T-helper 1 cell treated with Interleukin-12 subunit alpha and Interleukin-12 subunit beta and Interleukin-4 antibody, amounts not matched to agents 30 ng/mL and 1 ng/mL, for 36 hours (primary cell): ENCODE results near the gene CCDC170. TPM values are rescaled to one million over a fixed set of nuclear protein-coding genes. Genes with fewer than 3 reads are reported as not detected.

Experiments
- intact Hi-C: fragments of 100-400 bp; cut with micrococcal nuclease; formaldehyde crosslinking; loops from one replicate; pipeline ENCODE4 v1.15.1; 2024
- total RNA-seq: library from RNA; stranded (reverse); gene quantifications from 2 replicates; pipeline ENCODE4 v1.2.3, GENCODE V29; 2022

The CCDC170 gene
- total RNA-seq, 1 donor from 2014 or later = not detected

DNA sequence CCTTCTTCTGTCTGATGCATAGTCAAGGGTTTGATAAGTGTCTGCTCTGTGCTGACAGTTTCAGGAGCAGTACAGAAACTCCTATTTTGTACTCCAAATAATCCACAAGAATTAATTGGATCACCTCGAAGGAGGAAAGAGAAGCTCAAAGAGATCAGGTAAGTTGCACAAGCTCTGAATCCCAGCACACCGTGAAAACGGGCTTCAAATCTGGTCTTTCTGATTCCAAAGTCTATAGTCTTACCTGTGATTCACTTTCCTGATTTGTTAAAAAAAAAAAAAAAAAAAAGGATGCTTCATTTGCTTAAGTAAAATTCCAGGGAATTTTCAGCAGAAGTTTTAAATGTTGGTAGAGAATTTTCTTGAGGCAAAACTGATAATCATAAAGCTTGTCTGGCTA, 157.8 kb downstream of the CCDC170 start:
- intact Hi-C loops = no loop called here

DNA sequence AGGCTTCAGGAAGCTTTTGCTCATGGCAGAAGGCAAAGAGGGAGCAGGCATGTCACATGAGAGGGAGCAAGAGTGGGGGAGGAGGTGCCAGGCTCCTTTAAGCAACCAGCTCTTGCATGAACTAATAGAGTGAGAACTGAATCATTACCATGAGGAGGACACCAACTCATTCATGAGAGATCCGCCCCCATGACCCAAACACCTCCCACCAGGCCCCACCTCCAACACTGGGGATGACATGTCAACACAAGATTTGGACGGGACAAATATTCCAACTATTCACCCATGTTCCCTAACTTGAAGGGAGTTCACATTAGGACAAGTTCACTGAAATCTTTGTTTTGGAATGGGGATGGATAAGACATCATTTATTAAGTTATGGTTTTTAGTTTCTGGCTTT, 158.5 kb downstream of the CCDC170 start:
- intact Hi-C loops = no loop called here

DNA sequence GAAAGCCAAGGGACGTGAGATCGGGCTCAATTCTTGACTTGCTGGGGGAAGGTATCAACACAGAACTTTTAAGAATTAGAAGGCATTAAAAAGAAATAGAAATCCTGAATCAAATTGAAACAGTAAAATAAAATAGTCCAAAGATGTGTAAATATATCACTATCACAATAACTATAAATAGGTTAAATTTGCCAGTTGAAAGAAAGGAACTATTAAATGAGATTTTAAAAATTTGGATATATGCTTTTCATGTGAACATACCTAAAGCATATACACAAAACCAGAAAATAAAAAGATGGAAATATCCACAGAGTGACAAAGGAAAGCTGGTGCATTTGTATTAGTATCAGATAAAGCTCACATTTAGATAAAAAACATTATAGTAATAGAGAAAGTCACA, 161.3 kb downstream of the CCDC170 start:
- intact Hi-C loops = no loop called here

DNA sequence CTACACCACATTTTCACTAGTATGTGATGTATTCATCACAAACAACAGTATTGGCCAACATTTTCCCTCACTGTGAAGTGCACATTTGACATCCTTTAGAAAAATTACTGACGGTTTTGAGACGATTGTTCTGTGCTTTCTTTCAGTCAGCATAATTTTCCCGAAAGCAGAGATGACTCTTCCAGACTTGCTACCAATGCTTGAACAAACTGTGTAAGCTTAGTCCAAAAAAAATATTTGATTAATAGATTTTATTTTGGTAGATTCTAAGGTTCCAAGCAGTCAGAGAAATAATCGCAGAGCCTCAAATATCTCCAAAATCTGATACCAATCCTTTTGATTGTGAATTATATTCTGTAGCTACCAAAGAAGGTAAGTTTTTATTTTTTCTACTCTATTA, 162.6 kb downstream of the CCDC170 start:
- intact Hi-C loops = no loop called here

DNA sequence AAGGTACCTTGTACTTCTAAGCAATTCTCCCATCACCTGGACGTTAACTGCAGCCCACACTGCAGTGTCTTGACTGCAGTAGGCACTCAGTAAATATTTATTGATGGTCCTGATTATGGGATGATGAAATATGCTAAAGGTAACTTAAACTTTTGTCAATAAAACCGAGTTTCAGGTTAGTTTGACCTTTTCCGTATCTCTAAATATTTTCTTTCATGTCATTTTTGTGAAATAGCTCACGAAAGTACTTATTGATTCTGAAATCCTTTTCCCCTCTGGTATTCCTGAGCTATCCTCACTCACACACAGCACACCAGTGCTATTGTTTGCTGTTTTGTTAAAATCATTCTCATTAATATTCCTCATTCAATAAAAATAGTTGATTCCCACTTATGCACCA, 164.3 kb downstream of the CCDC170 start:
- intact Hi-C loops = no loop called here

DNA sequence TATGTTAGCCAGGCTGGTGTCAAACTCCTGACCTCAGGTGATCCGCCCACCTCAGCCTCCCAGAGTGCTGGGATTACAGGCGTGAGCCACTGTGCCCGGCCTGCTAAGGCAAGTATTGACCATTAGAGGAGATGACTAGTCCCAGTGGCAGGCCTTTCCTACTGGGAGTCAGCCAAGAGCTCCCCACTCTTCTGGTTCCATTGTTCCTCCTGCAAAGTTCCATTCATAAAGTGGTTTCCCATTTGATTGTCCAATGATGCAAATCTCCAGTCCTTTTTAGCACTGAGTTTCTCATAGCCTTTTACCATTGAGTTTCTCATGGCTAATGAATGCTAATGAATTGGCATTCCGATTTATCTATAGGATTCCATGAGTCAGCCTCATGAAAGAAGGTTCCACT, 165.4 kb downstream of the CCDC170 start:
- intact Hi-C loops = no loop called here

DNA sequence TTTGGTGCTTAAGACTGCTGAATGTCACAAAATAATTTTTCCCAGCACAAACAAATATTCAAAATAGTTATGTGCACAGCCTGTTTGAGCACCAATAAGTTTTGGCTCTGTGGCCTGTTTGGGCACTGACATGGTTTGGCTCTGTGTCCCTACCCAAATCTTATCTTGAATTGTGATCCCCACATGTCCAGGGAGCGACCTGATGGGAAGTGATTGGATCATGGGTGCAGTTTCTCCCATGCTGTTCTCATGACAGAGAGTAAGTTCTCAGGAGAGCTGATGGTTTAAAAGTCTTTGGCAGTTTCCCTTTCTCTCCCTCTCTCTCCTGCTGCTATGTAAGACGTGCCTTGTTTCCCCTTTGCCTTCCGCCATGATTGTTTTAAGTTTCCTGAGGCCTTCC, 167.7 kb downstream of the CCDC170 start:
- intact Hi-C loops = no loop called here

DNA sequence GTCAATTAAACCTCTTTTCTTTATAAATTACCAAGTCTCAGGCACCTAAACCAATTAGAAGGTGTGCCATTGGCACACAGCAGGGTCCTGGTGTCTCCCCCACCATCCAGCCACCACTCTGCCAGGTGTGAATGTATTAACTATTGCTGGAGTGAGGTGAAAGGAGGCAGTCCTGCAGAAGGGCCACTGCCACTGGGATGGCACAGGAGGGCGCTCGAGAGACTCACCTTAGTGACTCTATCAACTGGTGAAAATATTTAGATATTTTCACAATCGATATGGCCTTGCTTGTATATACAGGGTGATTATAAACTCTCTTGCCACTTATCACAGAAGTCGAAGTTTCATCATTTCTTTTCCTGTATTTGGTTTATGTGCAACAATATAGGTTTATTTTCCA, 168.1 kb downstream of the CCDC170 start:
- intact Hi-C loops = no loop called here

DNA sequence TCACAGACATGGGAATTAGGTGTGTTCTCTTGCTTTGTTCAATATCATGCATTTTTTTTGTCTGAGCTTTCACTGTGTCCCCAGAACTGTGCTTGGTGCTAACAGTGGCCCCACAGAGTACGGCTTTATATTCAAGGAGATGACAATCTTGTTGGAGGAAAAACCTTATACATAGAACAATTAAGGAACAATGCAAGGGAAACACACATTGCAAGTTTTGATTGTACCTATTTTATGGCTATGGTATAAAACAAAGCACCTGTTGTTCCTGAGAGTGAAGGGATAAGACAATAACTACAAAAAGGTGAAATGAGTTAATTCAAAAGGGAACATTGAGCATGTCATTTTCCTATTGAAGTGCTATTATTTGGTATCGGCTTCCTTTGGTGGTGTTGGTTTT, 169.7 kb downstream of the CCDC170 start:
- intact Hi-C loops = no loop called here

DNA sequence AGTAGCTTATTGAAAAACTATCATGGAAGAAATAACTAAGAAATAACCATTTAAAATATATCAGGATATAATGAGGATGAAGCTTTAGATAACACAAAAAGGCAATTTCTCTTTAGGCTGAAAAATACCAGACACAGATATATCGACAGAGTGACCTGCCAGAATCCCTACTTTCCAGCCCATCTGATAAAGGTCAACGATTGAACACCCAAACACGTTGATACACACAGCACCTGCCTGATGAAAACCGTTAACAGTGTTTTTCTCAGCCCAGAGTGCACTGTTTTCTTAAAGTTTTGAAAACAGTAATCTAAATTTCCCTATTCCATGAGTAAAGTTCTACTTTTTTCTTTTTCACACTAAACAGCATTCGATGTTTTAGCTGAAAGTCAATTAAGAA, 170.6 kb downstream of the CCDC170 start:
- intact Hi-C loops = no loop called here

DNA sequence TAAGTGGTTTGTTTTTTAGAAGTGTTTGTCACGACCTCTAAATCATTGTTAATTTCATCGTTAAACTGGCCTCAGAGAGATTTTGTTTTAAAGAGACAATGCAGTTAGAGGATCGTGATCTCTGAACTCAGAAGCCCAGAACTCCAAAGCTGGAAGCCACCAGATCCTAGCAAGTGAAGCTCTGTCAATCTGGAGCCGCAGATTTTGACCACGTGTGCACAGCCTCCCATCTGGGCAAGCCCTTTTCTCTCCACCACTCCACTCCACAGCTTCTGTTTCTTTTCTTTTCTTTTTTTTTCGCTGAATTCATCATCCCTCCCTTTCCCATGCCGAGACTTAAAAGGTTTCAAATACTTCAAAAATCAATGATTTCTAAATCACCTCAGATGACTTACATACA, 171.5 kb downstream of the CCDC170 start:
- intact Hi-C loops = no loop called here

DNA sequence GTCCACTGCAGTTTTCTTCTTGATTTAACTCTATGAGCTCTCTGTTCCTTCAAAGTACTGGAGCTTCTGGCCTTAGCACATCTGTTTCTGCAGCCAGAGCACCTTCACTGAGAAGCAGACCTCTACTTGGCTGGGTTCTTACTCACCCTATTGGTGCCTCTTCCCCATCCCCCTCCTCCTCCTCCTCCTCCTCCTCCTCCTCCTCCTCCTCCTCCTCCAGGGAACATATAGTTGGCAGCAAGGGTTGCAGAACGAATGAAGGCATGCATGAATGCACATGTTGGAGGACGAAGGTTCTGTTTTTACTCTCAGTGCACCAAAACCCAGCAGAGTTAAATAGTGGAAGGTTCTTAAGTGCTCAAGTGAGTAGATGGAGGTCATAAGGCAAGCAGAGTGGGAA, 172.7 kb downstream of the CCDC170 start:
- intact Hi-C loops = no loop called here

DNA sequence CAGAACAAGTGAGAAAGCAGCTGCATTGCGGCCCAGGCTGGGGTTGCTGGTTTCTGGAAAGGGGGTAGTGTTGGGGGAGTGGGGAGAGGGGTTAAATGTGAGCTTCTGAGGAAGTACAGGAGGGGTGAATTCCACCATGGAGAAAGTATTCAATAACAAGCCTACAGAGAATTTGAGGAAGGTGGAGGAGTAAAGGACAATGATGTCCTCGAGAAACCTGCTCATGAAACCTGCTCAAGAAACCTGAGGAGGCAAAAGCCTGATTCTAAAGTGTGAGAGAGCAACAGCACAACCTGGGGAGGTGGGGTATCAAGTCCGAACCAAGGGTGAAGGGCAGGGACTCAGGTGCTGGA, 175.4 kb downstream of the CCDC170 start:
- intact Hi-C loops = no loop called here

DNA sequence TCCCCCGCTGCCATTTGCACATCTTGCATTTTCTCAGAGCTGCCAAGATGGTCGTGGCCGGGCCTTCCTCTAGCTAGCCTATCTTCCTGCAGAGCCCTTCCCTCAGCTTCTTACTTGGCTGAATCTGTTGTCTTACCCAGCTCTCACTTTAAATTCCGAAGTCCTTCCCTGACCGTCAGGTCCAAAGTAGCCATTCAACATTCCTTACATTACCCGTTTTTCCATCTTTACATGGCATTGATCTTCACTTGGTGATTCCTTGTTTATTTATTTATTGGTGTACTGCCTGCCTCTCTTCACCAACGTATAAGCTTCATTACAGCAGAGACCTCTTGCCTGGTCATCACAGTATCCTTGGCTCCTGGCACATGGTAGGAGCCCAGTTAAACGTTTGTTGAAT, 176.3 kb downstream of the CCDC170 start:
- intact Hi-C loops = no loop called here

Other genes with a start within 250 kb of the CCDC170 start
- gene ZBTB2, start 102.5 kb upstream of the CCDC170 start, total RNA-seq = 28.0 and 28.2 TPM in 2 replicates
- gene RMND1, start 41.9 kb upstream of the CCDC170 start, total RNA-seq = 17.0 and 17.1 TPM in 2 replicates